Small intestine (tissue), 7 donors: ENCODE results near the gene LSMEM2. TPM values are rescaled to one million over a fixed set of nuclear protein-coding genes. Genes with fewer than 3 reads are reported as not detected.

Experiments
- DNase-seq, 2 donors: peaks; one replicate each; pipeline versions ENCODE4 v3.0.0 to v3.0.0-alpha.2; 2013
- FAIRE-seq: peaks from 2 replicates; lab custom pipeline; 2012; peaks lifted over from hg19 to GRCh38; lab: Jason Lieb, UNC
- H3K27ac ChIP-seq, 3 donors: one replicate each; pipeline ENCODE4 v1.5.1; 2013; ENCODE audit warnings: low read length in 2 of 3, mild to moderate bottlenecking in 2 of 3, control low read depth in 1 of 3, inconsistent platforms in 1 of 3, low read depth in 1 of 3, moderate library complexity in 1 of 3
- H3K27me3 ChIP-seq, 3 donors: one replicate each; pipeline ENCODE4 v1.6.1; 2013; ENCODE audit warnings: low read length in 3 of 3, inconsistent platforms in 1 of 3; ENCODE audit not compliant: control insufficient read depth in 3 of 3, insufficient read depth in 3 of 3
- H3K36me3 ChIP-seq, 3 donors: one replicate each; pipeline ENCODE4 v1.6.1; 2013; ENCODE audit warnings: low read length in 3 of 3, inconsistent platforms in 1 of 3, low read depth in 1 of 3, mild to moderate bottlenecking in 1 of 3, moderate library complexity in 1 of 3; ENCODE audit not compliant: control insufficient read depth in 3 of 3, insufficient read depth in 2 of 3
- H3K4me1 ChIP-seq, 3 donors: one replicate each; pipeline ENCODE4 v1.6.1; 2013; ENCODE audit warnings: low read length in 2 of 3, inconsistent platforms in 1 of 3, low read depth in 1 of 3, mild to moderate bottlenecking in 1 of 3, moderate library complexity in 1 of 3; ENCODE audit not compliant: control insufficient read depth in 3 of 3, insufficient read depth in 2 of 3
- H3K4me3 ChIP-seq, 3 donors: one replicate each; pipeline ENCODE4 v1.5.1; 2013; ENCODE audit warnings: low read length in 3 of 3, control low read depth in 1 of 3, inconsistent platforms in 1 of 3, low read depth in 1 of 3, mild to moderate bottlenecking in 1 of 3, moderate library complexity in 1 of 3
- H3K9me3 ChIP-seq, 2 donors: one replicate each; pipeline ENCODE4 v1.6.1; 2013; ENCODE audit warnings: low read depth in 1 of 2, low read length in 1 of 2; ENCODE audit not compliant: control insufficient read depth in 2 of 2, insufficient read depth in 1 of 2
- WGBS, 3 donors: extraction: QIAGEN DNeasy Blood & Tissue Kit; methylation state at CpG; one replicate each; pipeline ENCODE4 v1.1.7; 2013; 5-methylcytosine and 5-hydroxymethylcytosine counted together
- polyA plus RNA-seq, 4 donors: library from polyadenylated mRNA; stranded (reverse) in 3 of 4; unstranded in 1 of 4; fragments of 200-250 nt in 3 of 4; fragments of 120-200 nt in 1 of 4; gene quantifications; one replicate each; pipeline versions ENCODE4 v1.2.1 to v1.2.3, GENCODE V29; 2013
- donor health status: healthy with polysubstance abuse.
- donor health status: control.
- donor health status: control.
- donor health status: Bipolar disorder and iron deficiency.
- donor health status: healthy.

Gene LSMEM2
- polyA plus RNA-seq, 4 donors = 0.21 to 0.54 (median 0.30) TPM; not detected in 1

DNA sequence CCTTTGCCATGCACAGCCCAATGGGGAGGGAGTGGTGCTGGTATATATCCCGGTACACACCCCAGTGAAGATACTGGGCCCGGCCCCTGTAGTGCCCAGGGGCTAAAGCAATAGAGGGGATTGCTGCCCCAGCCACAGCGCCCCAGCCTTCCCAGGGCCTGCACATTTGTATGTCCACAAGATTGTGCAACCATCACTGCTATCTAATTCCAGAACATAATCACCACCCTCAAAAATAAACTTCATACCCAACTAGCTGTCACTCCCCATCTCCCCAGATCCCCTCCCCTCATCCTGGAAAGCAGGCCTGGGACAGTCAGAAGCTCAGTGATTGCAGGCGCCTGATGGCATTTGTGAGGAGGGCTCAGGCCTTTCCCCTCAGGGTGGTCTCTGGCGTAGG, 29.4 kb upstream of the LSMEM2 start:
- H3K27me3 ChIP-seq = no peaks in the 10 kb centered on the region
- DNase-seq = no peak
- WGBS, 3 donors = 94 to 99% (median 94%) methylated on average over 5 of the region's 5 CpGs
- peak overlapping the region in 1 of 3 donors; percentile 70 for H3K27ac ChIP-seq
- no peak overlapping the region for H3K4me3 ChIP-seq
- H3K36me3 ChIP-seq = peaks cover 0 to 86% (median 4%) of the 10 kb centered on the region in 3 donors
- peaks cover 5 to 26% (median 7%) of the 10 kb centered on the region in 3 donors for H3K4me1 ChIP-seq
- FAIRE-seq = no peak
- H3K9me3 ChIP-seq = no peaks in the 10 kb centered on the region

DNA sequence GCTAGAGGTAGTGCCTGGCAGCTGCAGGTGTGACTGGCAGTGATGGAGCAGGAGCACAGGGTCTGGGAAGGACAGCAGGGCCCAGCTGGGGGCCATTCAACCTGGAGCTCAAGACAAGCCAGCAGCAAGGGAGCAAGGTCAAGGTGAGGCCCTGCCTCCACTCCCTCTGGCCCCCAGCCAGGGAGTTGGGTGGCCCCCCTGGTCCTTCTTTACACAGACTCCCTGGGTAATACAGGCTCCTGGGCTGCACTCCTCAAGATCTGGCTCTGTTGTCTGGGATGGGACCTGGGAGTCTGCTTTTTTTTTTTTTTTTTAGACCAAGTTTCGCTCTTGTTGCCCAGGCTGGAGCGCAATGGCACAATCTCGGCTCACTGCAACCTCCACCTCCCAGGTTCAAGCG, 28.4 kb upstream of the LSMEM2 start:
- H3K4me1 ChIP-seq = peaks cover 5 to 22% (median 6%) of the 10 kb centered on the region in 3 donors
- H3K27me3 ChIP-seq = no peaks in the 10 kb centered on the region
- peaks cover 0 to 90% (median 4%) of the 10 kb centered on the region in 3 donors for H3K36me3 ChIP-seq
- DNase-seq (no peak), FAIRE-seq (no peak)
- WGBS, 3 donors = 92 to 98% (median 96%) methylated on average over 4 of the region's 4 CpGs
- no peaks in the 10 kb centered on the region for H3K9me3 ChIP-seq
- no peak overlapping the region for H3K4me3 ChIP-seq
- no peak overlapping the region for H3K27ac ChIP-seq

DNA sequence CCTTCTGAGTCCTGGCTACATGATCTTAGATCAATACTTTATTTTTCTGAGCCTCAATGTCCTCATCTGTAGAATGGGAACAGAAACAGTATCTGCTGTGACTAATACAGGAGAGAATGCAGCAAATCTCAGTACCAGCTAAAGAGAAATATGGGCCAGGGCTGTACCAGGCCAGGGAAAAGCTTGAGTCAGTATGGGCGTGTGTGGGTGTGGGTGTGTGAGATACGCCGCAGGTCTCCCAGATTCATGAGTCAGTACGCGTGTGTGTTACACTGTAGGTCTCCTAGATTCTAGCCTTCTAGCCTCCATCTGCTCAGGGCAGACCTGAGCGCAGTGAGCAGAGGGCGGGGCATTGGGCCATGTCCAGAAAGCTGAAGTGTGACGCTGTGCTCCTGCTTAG, 27.7 kb upstream of the LSMEM2 start:
- FAIRE-seq (no peak), DNase-seq (peak in 1 of 2 donors; percentile 92)
- peak overlapping the region in 2 of 3 donors; percentile 46 to 61 for H3K27ac ChIP-seq
- H3K27me3 ChIP-seq = no peaks in the 10 kb centered on the region
- no peak overlapping the region for H3K4me3 ChIP-seq
- H3K4me1 ChIP-seq = peaks cover 3 to 15% (median 3%) of the 10 kb centered on the region in 3 donors
- peaks cover under 1 to 97% (median 4%) of the 10 kb centered on the region in 3 donors for H3K36me3 ChIP-seq
- WGBS, 3 donors = 23 to 65% (median 38%) methylated on average over 8 of the region's 8 CpGs
- H3K9me3 ChIP-seq = no peaks in the 10 kb centered on the region

DNA sequence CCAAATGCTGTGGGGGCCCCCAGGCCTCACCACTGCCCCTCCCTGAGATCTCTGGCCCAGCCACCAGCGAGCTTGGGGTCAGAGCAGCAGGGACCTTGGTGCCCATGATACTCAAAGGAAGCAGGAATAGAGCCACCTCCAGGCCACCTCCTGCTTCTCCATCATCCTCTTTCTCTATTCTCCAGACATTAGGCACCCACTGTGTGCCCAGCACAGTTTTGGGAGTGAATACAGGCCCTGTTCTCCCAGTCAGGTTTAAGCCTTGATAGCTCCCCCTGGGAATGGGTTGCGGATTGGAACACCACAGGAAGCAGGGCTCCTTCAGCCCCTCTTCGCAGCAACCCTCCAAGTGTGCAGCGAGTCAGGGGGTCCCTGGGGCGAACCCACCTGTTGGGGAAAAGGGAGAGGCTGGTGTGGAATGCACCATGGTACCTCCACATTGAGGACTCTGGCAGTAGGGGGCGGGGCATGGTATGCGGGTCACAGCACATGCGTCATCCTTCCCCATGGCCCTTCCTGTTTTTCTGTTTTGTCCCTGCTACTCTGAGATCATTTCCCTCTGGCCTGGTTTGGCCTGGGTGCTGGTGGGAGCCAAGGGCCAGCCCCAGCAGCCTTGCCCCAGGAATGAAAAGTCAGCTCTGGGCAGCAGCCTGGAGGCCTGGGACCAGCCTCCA, 24.2 kb upstream of the LSMEM2 start:
- Histone ChIP-seq H3K27ac (peak overlapping the region in 1 of 3 donors; percentile 75), H3K9me3 (peaks cover 0 to 14% of the 10 kb centered on the region in 2 donors), H3K4me1 (peaks cover 0 to 10% (median 4%) of the 10 kb centered on the region in 3 donors), H3K4me3 (no peak overlapping the region), H3K27me3 (no peaks in the 10 kb centered on the region), H3K36me3 (peaks cover 8 to 98% (median 10%) of the 10 kb centered on the region in 3 donors)
- WGBS, 3 donors = 74 to 87% (median 77%) methylated on average over 8 of the region's 8 CpGs
- FAIRE-seq (no peak), DNase-seq (no peak)

DNA sequence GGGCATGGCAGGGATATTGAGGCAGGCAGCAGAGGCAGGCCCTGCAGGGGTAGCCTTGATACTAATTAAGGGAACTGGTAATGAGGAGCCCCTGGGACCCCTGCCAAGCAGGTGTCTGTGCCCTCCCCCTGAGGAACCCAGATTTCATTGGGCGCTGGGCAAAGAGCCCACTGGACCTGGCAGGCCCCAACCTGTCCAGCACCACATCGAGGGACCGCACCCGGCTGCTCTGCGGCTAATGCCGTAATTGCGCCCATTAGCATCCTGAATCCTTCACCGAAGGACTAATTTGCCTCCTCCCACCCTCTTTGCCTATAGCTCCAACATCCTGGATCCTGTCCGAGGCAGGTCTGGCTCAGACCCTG, 23.7 kb upstream of the LSMEM2 start:
- H3K36me3 ChIP-seq = peaks cover 8 to 94% (median 10%) of the 10 kb centered on the region in 3 donors
- DNase-seq (no peak), FAIRE-seq (no peak)
- no peaks in the 10 kb centered on the region for H3K27me3 ChIP-seq
- peaks cover 0 to 12% (median 5%) of the 10 kb centered on the region in 3 donors for H3K4me1 ChIP-seq
- no peak overlapping the region for H3K4me3 ChIP-seq
- WGBS, 3 donors = 79 to 88% (median 84%) methylated on average over 9 of the region's 9 CpGs
- H3K27ac ChIP-seq = peak overlapping the region in 1 of 3 donors; percentile 69
- H3K9me3 ChIP-seq = peaks cover 0 to 14% of the 10 kb centered on the region in 2 donors

DNA sequence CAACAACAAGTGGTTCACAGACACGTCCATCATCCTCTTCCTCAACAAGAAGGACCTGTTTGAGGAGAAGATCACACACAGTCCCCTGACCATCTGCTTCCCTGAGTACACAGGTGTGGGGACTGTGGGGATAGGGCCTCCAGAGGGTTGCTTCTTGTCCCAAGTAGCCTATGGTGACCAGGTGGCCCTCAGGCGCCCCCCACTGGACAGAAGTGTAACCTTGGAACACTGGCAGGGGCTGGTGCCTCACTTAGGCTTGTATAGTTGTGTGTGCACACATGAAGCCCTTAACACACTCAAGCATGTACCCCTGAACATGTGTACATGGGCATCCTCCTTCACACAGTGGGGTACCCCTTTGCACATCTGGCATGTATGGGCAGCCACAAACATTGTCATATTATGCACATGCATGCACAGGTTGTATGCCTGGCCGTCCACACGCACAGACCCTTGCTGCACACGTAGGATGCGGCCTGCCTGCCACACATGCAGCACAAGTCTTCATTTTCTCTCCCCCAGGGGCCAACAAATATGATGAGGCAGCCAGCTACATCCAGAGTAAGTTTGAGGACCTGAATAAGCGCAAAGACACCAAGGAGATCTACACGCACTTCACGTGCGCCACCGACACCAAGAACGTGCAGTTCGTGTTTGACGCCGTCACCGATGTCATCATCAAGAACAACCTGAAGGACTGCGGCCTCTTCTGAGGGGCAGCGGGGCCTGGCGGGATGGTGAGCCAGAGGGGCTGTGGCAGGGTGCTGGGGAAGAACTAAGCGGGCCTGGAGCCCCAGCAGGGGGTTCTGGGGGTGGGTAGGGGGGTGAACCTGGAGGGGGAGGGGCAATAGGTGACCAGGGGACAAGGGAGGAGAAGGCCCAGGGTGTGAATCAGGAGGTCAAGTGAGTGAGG, 21.7 kb upstream of the LSMEM2 start:
- peaks cover 0 to 26% (median 4%) of the 10 kb centered on the region in 3 donors for H3K4me1 ChIP-seq
- H3K27ac ChIP-seq = no peak overlapping the region
- H3K27me3 ChIP-seq = no peaks in the 10 kb centered on the region
- H3K36me3 ChIP-seq = peaks cover 8 to 85% (median 10%) of the 10 kb centered on the region in 3 donors
- 90 to 93% (median 90%) methylated on average over 20 of the region's 20 CpGs for WGBS, 3 donors
- FAIRE-seq = no peak
- H3K4me3 ChIP-seq = no peak overlapping the region
- peak in 1 of 2 donors; percentile 61 for DNase-seq
- peaks cover 0 to 14% of the 10 kb centered on the region in 2 donors for H3K9me3 ChIP-seq

DNA sequence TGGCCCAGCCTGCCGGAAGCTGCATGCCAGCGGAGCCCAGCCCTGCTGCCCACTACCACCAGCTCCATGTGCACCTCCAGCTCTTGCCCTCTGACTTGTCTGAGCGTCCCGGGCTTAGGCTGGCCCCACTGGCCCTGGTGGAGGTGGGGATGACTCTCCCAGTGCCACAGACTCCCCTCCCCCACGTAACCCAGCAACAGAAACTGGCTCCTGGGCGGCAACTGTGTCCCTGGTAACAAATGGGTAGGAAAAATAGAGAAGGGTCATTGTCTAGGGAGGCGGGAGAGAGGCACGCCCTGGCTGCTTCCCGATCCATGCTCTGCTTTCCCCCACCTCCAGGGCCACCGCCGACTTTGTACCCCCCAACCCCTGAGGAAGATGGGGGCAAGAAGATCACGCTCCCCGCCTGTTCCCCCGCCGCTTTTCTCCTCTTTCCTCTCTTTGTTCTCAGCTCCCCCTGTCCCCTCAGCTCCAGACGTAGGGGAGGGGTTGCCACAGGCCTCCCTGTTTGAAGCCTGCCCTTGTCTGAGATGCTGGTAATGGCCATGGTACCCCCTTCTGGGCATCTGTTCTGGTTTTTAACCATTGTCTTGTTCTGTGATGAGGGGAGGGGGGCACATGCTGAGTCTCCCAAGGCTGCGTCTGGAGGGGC, 20.7 kb upstream of the LSMEM2 start:
- H3K4me1 ChIP-seq = peaks cover 0 to 26% (median 4%) of the 10 kb centered on the region in 3 donors
- no peaks in the 10 kb centered on the region for H3K27me3 ChIP-seq
- H3K36me3 ChIP-seq = peaks cover 4 to 81% (median 10%) of the 10 kb centered on the region in 3 donors
- peak overlapping the region in 1 of 3 donors; percentile 52 for H3K27ac ChIP-seq
- H3K9me3 ChIP-seq = peaks cover 0 to 14% of the 10 kb centered on the region in 2 donors
- 81 to 95% (median 86%) methylated on average over 12 to 17 of the region's 17 CpGs for WGBS, 3 donors
- H3K4me3 ChIP-seq = no peak overlapping the region
- FAIRE-seq = no peak
- no peak for DNase-seq

DNA sequence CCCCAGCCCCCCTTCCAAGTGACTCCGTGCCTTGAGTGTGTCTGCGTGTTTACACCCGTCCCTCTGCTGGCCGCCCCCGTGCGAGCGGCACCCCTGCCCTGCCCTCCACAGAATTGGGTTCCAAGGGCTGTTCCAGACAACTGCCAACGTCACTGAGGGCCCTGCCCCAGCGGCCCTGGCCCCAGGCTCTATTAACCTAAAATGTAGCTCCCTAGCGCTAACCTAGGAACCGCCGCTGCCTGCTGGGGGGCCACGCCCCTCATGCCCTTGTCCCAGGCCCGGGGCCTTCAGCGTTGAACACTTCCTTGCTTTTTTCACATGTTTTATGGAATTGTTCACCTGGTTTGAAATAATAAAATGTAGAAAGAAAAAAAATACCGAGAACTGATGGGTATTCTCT, 19.9 kb upstream of the LSMEM2 start:
- H3K4me3 ChIP-seq = no peak overlapping the region
- FAIRE-seq (no peak), DNase-seq (no peak)
- peaks cover 0 to 14% of the 10 kb centered on the region in 2 donors for H3K9me3 ChIP-seq
- H3K36me3 ChIP-seq = peaks cover 4 to 74% (median 10%) of the 10 kb centered on the region in 3 donors
- 79 to 80% (median 79%) methylated on average over 16 of the region's 16 CpGs for WGBS, 3 donors
- H3K4me1 ChIP-seq = peaks cover 0 to 29% (median 4%) of the 10 kb centered on the region in 3 donors
- peak overlapping the region in 2 of 3 donors; percentile 57 to 68 for H3K27ac ChIP-seq
- no peaks in the 10 kb centered on the region for H3K27me3 ChIP-seq
